Dedifferentiated amniotic fluid mesenchymal stem cell (primary cell): ENCODE results near the gene NEB.
"Not testable (repeated sequence)": the region's sequence is repeated elsewhere in the genome, so short reads cannot be mapped to it uniquely, and the experiment has no call there.

Experiments used
- DNase-seq: peaks from one replicate; pipeline ENCODE4 v3.0.0-alpha.2; 2016; ENCODE audit errors: extremely low spot score

Gene NEB

GRCh38 chr2:151557883-151558282, 176.4 kb downstream of the NEB start:
- DNase-seq: not testable (repeated sequence)

DNA sequence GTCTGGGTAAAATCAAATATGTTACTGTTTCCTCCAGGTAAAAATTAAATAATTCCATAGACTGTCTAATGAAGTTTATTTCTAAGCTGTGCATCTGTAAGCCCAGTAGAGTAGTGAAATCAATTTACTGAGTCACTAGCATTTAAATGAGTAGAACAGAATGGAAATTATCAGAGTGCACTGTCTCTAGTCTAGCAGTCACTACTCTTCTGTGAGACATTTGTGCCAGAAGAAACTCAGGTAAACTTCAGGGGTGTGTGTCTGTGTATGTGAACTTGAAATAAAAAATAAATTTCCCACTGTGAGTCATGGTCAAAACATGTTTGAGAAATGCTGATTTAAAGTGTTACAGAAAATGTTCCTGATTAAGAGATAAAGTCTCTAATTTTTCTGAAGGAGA, 178.2 kb downstream of the NEB start:
- DNase-seq: no peak

- DNase-seq: no peak
Measured at GRCh38 chr2:151552287-151552686, 182.0 kb downstream of the NEB start.

GRCh38 chr2:151551556-151551955, 182.7 kb downstream of the NEB start:
- DNase-seq: no peak

- no peak for DNase-seq
Measured at GRCh38 chr2:151549191-151549590, 185.1 kb downstream of the NEB start.

DNA sequence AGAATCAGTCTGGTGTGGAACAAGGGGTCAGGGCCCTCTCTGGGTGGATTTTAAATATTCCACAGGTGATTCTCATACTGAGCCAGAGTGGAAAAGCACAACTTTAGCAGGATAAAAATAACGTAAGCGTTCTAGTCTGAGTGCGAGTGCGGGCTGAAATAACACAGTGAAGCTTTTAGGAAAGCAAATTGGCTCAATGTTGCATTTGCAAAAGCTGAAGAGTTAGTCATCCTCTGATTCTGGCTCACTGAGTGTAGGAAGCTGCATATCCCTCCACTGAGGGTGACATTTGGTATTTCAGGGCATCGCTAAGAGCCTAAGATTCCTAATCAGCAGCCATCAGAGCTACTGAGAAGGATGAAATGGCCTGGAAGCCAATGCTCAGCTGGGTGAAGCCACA, 189.8 kb downstream of the NEB start:
- DNase-seq: no peak

GRCh38 chr2:151543876-151544275, 190.4 kb downstream of the NEB start:
- DNase-seq: no peak

GRCh38 chr2:151534001-151534400, 200.3 kb downstream of the NEB start:
- DNase-seq: no peak

DNA sequence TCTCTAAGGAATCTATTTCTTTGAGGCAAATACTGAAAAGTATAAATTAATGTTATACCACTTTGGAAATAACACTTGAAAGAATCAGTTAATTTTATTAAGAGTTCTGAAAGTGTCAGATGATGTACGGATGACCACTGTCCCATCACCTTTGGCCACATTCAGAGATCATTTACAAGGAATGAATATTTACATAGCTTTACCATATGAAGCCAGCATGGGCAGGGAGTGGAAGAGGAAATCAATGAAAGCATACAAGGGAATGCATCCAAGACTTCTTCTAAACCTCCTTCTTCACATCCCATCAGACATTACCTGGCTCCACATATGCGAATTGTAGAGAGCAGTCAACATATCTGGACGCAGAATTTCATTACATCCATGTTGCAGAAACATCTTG, 201.1 kb downstream of the NEB start:
- DNase-seq: no peak

DNA sequence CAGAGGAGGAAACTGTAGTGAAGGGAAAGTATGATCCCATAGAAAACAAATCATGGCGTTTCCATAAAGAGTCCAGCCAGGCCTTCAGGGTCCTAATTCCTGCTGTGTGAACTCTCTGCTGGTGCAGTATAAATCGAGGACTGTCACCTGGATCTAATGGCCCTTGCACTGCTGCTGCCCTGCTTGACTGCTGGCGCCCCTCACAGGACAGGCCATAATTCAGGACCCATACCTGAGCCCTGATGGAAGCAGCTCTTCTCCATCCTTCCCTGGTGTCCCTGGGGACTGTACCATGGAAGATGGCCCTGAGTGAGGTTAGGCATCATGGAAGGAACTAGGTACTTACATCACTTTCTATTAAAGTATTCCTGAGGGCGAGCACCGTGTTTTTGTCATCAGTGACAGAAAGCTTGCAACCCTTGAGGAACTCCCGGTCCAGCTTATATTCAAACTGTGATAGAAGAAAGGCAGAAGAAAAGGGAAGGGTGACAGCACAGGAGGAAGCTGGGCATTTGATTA, 207.6 kb downstream of the NEB start:
- DNase-seq: no peak

DNA sequence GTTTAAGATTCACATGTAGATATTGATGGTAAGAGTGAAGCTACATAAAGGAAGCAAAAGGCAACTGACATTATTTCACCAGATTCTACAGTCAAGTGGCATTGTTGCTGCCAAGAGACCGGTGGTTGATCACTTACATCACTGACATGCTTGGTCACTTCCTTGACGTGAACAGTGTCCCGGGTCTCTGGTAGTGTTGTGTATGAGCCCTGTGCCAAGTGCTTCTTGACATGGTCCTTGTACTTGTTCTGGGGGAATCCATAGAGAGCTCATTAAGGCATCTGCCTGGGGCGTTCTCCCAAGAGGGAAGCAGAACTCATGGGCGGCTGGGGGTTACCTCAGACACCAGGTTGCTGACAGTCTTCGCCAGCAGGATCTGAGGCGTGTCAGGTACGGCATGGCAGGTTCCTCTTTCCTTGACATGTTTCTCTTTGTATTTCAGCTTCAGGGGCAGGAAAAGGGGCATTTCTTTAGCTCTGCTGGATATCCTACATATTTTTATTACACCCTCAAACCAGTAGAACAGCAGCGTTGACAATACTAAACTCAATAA, 208.4 kb downstream of the NEB start:
- DNase-seq: no peak

DNA sequence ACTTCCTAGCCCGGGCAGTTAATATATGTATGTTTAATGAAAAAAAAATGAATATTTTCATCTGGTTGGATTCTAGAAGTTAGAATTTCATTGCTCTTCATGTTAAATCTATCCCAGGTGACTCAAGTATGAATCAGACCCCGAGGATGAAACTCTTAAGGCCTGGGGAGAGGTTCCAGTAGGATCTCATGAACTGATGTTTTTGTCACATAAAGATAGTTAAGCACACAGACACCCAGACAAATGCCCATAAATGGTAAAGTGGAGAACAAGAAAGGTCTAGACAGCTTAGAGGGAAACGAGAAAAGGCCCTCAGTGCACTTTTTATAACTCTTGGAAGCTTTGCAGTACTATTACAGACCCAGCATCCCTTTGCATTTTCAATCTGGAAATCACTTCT, 210.4 kb downstream of the NEB start:
- no peak for DNase-seq

DNA sequence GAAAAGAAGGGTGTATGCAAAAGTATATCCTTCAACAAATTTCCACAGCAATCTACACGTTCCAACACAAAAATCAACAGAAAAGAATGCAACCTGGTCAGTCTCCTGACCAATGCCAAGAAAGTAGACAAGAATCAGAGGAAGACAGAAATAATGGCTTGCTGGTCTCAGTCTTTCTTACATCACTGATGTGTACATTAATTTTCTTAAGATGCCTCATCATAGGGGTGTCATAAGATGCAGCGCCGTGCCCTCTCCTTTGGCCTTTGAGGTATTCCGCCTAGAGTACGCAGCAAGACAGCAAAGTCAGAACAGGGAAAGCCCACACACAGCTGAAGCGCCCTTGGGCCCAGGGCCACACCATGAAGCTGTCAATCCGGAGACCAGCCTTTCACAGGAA, 211.7 kb downstream of the NEB start:
- DNase-seq: no peak

GRCh38 chr2:151520976-151521375, 213.3 kb downstream of the NEB start:
- no peak for DNase-seq

DNA sequence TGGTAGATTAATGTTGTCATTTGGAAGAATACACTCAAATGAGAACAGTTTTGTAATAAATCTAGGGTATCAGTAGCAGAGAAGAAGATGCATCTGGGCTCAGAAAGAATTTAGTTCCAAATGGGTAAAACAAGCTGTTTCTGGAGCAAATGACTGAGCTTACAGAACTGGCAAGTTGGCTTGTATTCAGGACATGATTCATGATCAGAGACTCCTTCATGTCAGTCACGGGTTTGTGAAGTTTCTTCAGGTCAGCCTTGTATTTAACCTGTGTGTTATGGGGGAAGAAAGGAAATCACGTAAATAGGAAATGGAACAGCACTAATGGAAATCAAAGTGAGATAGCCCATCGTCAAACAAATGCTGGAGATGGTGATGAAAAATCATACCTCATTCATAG, 215.5 kb downstream of the NEB start:
- DNase-seq: no peak

DNA sequence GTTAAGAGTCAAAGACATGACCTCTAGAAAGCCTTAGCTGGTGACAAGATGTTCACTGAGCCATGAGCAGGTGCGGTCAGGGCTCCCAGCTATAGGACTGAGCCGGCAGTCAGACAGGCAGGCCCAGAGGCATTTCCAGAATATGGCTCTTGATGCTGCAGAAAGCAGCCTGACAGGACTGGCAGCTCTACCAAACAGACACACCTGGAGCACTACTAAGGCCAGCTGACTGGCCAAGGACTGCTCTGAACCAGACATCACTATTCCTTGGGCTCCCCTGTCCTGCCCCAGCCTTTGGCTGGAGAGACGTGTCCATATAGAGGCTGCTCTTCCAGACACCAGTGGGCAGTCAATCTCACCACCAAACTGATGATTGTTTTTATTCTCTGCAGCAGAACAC, 225.8 kb downstream of the NEB start:
- DNase-seq: no peak

DNA sequence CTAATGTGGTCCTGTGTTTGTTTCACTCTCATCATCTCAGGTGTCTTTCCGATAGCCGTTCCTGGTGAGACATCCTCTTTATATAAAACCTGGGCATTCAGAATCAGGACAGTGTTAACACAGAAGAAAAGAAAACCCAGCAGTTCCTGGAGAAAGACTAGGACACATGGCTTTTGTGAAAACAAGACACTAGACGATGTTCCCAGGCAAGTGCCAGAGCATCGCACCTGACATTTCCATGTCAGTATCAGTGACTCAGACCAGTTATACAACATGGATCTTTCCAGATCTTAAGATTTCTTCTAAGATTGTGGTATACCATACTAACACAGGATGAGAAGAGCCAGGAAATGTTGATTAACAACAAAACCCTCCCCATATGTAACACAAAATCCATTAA, 228.1 kb downstream of the NEB start:
- DNase-seq: no peak

- DNase-seq: no peak
Measured at GRCh38 chr2:151498178-151498577, 236.1 kb downstream of the NEB start.

- DNase-seq: no peak
Measured at GRCh38 chr2:151491496-151491895, 242.8 kb downstream of the NEB start.

GRCh38 chr2:151490276-151490675, 244.0 kb downstream of the NEB start:
- no peak for DNase-seq

DNA sequence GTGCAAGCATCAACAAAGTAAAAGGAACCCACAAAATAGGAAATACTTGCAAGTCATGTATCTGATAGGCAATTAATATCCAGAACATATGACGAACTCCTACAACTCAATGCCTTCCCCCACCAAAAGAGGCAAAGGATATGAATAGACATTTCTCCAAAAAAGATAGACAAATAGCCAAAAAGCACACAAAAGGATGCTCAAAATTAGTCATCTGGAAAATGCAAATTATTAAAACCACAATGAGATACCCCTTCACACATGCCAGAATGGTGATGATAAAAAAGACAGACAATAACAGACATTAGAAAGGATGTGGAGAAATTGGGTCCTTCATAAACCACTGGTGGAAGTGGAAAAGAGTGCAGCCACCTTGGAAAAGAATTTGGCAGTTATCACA, 248.2 kb downstream of the NEB start:
- no peak for DNase-seq

- DNase-seq: no peak
Measured at GRCh38 chr2:151484100-151484499, 250.2 kb downstream of the NEB start.

DNA sequence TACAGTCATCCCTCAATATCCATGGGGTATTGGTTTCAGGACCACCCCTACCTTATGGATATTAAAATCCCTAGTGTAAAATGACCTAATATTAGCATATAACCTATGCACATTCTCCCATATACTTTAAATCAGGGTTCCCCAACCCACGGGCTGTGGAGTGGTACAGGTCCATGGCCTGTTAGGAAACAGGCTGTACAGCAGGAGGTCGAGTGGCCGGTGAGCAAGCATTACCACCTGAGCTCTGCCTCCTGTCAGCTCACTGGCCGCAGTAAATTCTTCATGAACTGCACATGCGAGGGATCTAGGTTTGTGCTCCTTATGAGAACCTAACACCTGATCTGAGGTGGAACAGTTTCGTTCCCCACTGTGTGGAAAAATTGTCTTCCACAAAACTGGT, 250.7 kb downstream of the NEB start:
- DNase-seq: no peak

DNA sequence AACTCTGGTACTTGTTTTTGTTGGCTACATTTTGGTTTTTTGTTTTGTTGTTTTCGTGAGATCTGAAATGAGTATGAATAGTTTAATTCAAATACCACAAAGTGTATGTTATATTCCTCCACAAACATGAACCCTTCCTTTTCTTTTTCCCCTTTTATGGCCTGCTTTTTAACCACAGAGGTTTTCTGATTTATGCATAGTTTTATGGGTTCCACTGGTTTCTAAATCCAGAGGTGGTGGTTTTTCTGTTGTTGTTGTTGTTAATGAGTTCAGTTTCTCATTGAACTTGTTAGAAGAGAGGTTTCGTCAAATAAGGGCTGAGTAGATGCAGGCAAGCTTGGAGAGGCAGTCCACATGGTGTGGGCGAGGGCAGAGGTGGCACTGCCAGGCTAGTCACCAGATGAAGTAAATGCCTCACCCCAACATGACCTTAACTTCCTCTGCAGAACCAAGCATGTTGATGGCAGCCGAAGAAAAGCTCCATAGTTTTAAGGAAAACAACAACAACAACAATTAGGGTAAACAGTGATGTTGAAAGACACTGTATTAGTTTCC, 252.0 kb downstream of the NEB start:
- no peak for DNase-seq
